Measurements from ENCODE around the gene ATAD5.

DNA sequence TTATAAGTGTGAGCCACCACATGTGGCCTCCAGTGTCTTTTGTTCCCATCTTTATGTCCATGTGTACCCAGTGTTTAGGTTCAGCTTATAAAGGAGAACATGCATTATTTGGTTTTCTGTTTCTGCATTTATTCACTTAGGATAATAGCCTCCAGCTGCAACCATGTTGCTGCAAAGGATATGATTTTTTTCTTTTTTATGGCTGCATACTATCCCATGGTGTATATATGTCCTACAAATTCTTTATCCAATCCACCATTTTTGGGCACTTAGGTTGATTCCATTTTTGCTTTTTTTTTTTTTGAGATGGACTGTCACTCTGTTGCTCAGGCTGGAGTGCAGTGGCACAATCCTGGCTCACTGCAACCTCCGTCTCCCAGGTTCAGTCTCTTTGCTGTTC lies 32.9 kb downstream of the ATAD5 start:
- TF ChIP-seq, protein P1, sequence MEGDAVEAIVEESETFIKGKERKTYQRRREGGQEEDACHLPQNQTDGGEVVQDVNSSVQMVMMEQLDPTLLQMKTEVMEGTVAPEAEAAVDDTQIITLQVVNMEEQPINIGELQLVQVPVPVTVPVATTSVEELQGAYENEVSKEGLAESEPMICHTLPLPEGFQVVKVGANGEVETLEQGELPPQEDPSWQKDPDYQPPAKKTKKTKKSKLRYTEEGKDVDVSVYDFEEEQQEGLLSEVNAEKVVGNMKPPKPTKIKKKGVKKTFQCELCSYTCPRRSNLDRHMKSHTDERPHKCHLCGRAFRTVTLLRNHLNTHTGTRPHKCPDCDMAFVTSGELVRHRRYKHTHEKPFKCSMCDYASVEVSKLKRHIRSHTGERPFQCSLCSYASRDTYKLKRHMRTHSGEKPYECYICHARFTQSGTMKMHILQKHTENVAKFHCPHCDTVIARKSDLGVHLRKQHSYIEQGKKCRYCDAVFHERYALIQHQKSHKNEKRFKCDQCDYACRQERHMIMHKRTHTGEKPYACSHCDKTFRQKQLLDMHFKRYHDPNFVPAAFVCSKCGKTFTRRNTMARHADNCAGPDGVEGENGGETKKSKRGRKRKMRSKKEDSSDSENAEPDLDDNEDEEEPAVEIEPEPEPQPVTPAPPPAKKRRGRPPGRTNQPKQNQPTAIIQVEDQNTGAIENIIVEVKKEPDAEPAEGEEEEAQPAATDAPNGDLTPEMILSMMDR (IDR thresholded peaks at IDR 0.05): no peak
- no peak for TF ChIP-seq POLR2A (IDR thresholded peaks at IDR 0.05)
